ENCODE results near the gene NEMP2.

Gene NEMP2

GRCh38 chr2:190554357-190555006 is 20.0 kb upstream of the NEMP2 start:
- no peak for DNase-seq

GRCh38 chr2:190553254-190553653 is 18.7 kb upstream of the NEMP2 start:
- no peak for DNase-seq

GRCh38 chr2:190551928-190552327 is 17.4 kb upstream of the NEMP2 start:
- no peak for DNase-seq

- DNase-seq, result no peak
Observed at GRCh38 chr2:190550137-190550536, 15.6 kb upstream of the NEMP2 start.

- no peak for DNase-seq
Observed at GRCh38 chr2:190547886-190548285, 13.4 kb upstream of the NEMP2 start.

- no peak for DNase-seq
Observed at GRCh38 chr2:190546734-190547133, 12.2 kb upstream of the NEMP2 start.

- DNase-seq, result no peak
Observed at GRCh38 chr2:190545555-190546385, 11.2 kb upstream of the NEMP2 start.

- DNase-seq, result no peak
Observed at GRCh38 chr2:190545093-190545492, 10.6 kb upstream of the NEMP2 start.

GRCh38 chr2:190540048-190540447 is 5.5 kb upstream of the NEMP2 start:
- no peak for DNase-seq

GRCh38 chr2:190538201-190538600 is 3.7 kb upstream of the NEMP2 start:
- no peak for DNase-seq

- DNase-seq, result no peak
Observed at GRCh38 chr2:190537765-190538164, 3.2 kb upstream of the NEMP2 start.

GRCh38 chr2:190535586-190535985 is 1.1 kb upstream of the NEMP2 start:
- no peak for DNase-seq

GRCh38 chr2:190535121-190535439 is 558 bp upstream of the NEMP2 start:
- no peak for DNase-seq

- no peak for DNase-seq
Observed at GRCh38 chr2:190533968-190534309, 583 bp downstream of the NEMP2 start.

- DNase-seq, result peak; percentile 31
Observed at GRCh38 chr2:190533175-190533967, 1.2 kb downstream of the NEMP2 start.

- DNase-seq, result peak; percentile 12
Observed at GRCh38 chr2:190532581-190532980, 1.9 kb downstream of the NEMP2 start.

- DNase-seq, result peak; percentile 32
Observed at GRCh38 chr2:190530248-190530900, 4.1 kb downstream of the NEMP2 start.

GRCh38 chr2:190529486-190530247 is 4.9 kb downstream of the NEMP2 start:
- peak; percentile 50 for DNase-seq

- DNase-seq, result peak; percentile 66
Observed at GRCh38 chr2:190528521-190529001, 6.0 kb downstream of the NEMP2 start.

GRCh38 chr2:190527918-190528317 is 6.6 kb downstream of the NEMP2 start:
- DNase-seq, result no peak

GRCh38 chr2:190527214-190527613 is 7.3 kb downstream of the NEMP2 start:
- DNase-seq, result no peak

GRCh38 chr2:190526105-190526750 is 8.3 kb downstream of the NEMP2 start:
- no peak for DNase-seq
